Natural killer cell (primary cell): Measurements from ENCODE around the gene RCCD1. TPM values are rescaled to one million over a fixed set of nuclear protein-coding genes. Genes with fewer than 3 reads are reported as not detected.

Experiments
- ATAC-seq, 3 donors: fragments of 150-1000 bp in 2 of 3; fragments of 200-7000 bp in 1 of 3; cut with Tn5 transposase; 1 replicate in 1 of 3; 2 replicates in 2 of 3; pipeline ENCODE4 v1.10.0; 2021; ENCODE audit warnings: mild to moderate bottlenecking in 2 of 3, moderate library complexity in 2 of 3
- DNase-seq, 2 donors: peaks; one replicate each; pipeline versions ENCODE4 v3.0.0 to v3.0.0-alpha.2; 2013 to 2021; ENCODE audit warnings: mixed read lengths in 1 of 2
- H3K27ac ChIP-seq: one replicate; pipeline ENCODE4 v1.5.1; 2013; ENCODE audit warnings: mild to moderate bottlenecking, low read length
- H3K27me3 ChIP-seq: one replicate; pipeline ENCODE4 v1.6.1; 2013; ENCODE audit warnings: low read length; ENCODE audit not compliant: control insufficient read depth, insufficient read depth
- H3K36me3 ChIP-seq: one replicate; pipeline ENCODE4 v1.6.1; 2013; ENCODE audit warnings: low read length; ENCODE audit not compliant: control insufficient read depth, insufficient read depth
- H3K4me1 ChIP-seq: one replicate; pipeline ENCODE4 v1.6.1; 2013; ENCODE audit warnings: low read length; ENCODE audit not compliant: control insufficient read depth, insufficient read depth
- H3K4me3 ChIP-seq: one replicate; pipeline ENCODE4 v1.5.1; 2013; ENCODE audit warnings: low read length
- H3K9me3 ChIP-seq: one replicate; pipeline ENCODE4 v1.6.1; 2013; ENCODE audit warnings: low read length; ENCODE audit not compliant: control insufficient read depth, insufficient read depth
- H3K27ac Mint-ChIP-seq, 2 donors: one replicate each; pipeline ENCODE4 v1.8.0; 2022; ENCODE audit warnings: mild to moderate bottlenecking in 2 of 2, mixed read lengths in 2 of 2, moderate library complexity in 1 of 2
- H3K27me3 Mint-ChIP-seq, 2 donors: one replicate each; pipeline ENCODE4 v1.8.0; 2022; ENCODE audit warnings: low read depth in 2 of 2, mixed read lengths in 2 of 2
- H3K36me3 Mint-ChIP-seq: one replicate; pipeline ENCODE4 v1.8.0; 2022; ENCODE audit warnings: mixed read lengths
- H3K4me1 Mint-ChIP-seq, 2 donors: one replicate each; pipeline ENCODE4 v1.8.0; 2022; ENCODE audit warnings: mixed read lengths in 2 of 2
- H3K4me3 Mint-ChIP-seq: one replicate; pipeline ENCODE4 v1.8.0; 2022; ENCODE audit warnings: mild to moderate bottlenecking, moderate library complexity, mixed read lengths
- H3K9me3 Mint-ChIP-seq, 2 donors: one replicate each; pipeline ENCODE4 v1.8.0; 2022; ENCODE audit warnings: mixed read lengths in 2 of 2
- CTCF ChIP-seq: fragments of 200-600 bp; IDR thresholded peaks from one replicate; pipeline ENCODE4 v1.8.0; 2022; ENCODE audit warnings: antibody characterized with exemption
- WGBS: methylation state at CpG from one replicate; pipeline ENCODE4 v1.1.7; 2013; ENCODE audit warnings: missing lambda C conversion rate; ENCODE audit not compliant: insufficient coverage; 5-methylcytosine and 5-hydroxymethylcytosine counted together
- intact Hi-C: fragments of 100-400 bp; cut with micrococcal nuclease; formaldehyde crosslinking; loops from one replicate; pipeline ENCODE4 v1.14.2; 2022
- total RNA-seq, 4 donors: library from RNA; stranded (reverse); fragments of 120-200 nt in 1 of 4; gene quantifications; one replicate each; pipeline versions ENCODE4 v1.2.3 to v1.2.4, GENCODE V29; 2013 to 2022

The RCCD1 gene
- total RNA-seq, 3 donors from 2014 or later (not counting 1 experiment from before 2014, with no cell fraction given), result 4.2 to 5.4 (median 5.1) TPM

DNA sequence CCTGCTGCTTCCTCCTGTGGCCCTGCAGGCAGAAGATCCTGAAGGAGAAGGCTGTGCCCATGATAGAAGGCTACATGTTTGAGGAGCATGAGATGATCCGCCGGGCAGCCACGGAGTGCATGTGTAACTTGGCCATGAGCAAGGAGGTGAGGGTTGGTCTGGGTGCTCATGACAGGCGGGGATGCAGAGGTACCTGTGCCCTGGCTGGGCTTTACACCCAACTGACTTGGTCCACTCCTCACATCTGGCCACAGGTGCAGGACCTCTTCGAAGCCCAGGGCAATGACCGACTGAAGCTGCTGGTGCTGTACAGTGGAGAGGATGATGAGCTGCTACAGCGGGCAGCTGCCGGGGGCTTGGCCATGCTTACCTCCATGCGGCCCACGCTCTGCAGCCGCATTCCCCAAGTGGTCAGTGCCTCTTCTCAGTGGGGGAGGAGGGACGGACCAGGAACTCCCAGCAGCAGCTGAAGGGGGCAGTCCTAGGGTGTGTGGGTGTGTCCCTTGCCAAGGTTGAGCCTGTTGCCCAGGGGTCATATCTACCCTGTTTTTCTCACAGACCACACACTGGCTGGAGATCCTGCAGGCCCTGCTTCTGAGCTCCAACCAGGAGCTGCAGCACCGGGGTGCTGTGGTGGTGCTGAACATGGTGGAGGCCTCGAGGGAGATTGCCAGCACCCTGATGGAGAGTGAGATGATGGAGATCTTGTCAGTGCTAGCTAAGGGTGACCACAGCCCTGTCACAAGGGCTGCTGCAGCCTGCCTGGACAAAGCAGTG is 1.6 kb upstream of the RCCD1 start:
- Mint-ChIP-seq H3K36me3 (no peaks in the 10 kb centered on the region), H3K9me3 (no peaks in the 10 kb centered on the region), H3K4me1 (peaks cover 0 to 10% of the 10 kb centered on the region in 2 donors), H3K27me3 (no peaks in the 10 kb centered on the region), H3K27ac (peak overlapping the region in 1 of 2 donors; percentile 91), H3K4me3 (peak overlapping the region; percentile 28)
- Histone ChIP-seq H3K4me1 (peaks cover 20% of the 10 kb centered on the region), H3K4me3 (no peak overlapping the region), H3K9me3 (no peaks in the 10 kb centered on the region), H3K36me3 (peaks cover 42% of the 10 kb centered on the region), H3K27me3 (no peaks in the 10 kb centered on the region), H3K27ac (no peak overlapping the region)
- no peak for TF ChIP-seq CTCF
- no peak for ATAC-seq
- DNase-seq, result no peak
- intact Hi-C loops, result no loop called here
- WGBS, result 97% methylated on average over 14 of the region's 14 CpGs

DNA sequence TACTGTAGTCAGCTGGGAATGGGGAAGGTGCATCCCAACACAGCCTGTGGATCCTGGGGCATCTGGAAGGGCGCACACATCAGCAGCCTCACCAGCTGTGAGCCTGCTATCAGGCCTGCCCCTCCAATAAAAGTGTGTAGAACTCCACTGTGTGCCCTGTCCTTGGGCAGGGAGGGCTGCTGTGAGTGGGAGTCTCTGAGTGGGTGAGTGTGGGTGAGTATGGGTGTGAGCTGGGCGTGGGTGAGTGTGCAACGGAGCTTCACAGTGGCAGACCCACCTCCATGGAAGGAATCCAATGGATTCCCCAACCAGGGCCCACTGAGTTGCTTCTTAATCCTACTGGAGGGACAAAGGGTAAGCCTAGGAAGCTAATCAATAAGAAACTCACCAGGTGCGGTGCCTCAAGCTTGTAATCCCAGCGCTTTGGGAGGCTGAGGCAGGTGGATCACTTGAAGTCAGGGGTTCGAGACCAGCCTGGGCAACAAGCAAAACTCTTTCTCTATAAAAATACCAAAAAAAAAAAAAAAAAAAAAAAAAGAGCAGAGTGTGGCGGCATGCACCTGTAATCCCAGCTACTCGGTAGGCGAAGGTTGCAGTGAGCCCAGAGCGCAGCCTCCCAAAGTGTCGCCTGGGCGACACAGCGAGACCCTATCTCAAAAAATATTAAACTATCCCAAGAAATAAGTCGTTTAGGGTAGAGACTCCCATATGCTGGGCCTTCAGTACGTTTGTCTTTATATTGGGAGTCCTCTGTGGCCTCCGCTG is 555 bp upstream of the RCCD1 start:
- 74% methylated on average over 8 of the region's 16 CpGs for WGBS
- Mint-ChIP-seq H3K9me3 (no peaks in the 10 kb centered on the region), H3K4me1 (peaks cover 0 to 10% of the 10 kb centered on the region in 2 donors), H3K27me3 (no peaks in the 10 kb centered on the region), H3K4me3 (peak overlapping the region; percentile 85), H3K27ac (peak overlapping the region; percentile 82 to 91), H3K36me3 (no peaks in the 10 kb centered on the region)
- Histone ChIP-seq H3K4me1 (peaks cover 20% of the 10 kb centered on the region), H3K36me3 (peaks cover 36% of the 10 kb centered on the region), H3K4me3 (peak overlapping the region; percentile 71), H3K27me3 (no peaks in the 10 kb centered on the region), H3K9me3 (no peaks in the 10 kb centered on the region), H3K27ac (peak overlapping the region; percentile 88)
- no peak for ATAC-seq
- no peak for TF ChIP-seq CTCF
- intact Hi-C loops, result loop anchor here (2.0 kb wide), 1 partner anchor 19 kb away; the partner anchor contains the start of gene UNC45A
- no peak for DNase-seq

DNA sequence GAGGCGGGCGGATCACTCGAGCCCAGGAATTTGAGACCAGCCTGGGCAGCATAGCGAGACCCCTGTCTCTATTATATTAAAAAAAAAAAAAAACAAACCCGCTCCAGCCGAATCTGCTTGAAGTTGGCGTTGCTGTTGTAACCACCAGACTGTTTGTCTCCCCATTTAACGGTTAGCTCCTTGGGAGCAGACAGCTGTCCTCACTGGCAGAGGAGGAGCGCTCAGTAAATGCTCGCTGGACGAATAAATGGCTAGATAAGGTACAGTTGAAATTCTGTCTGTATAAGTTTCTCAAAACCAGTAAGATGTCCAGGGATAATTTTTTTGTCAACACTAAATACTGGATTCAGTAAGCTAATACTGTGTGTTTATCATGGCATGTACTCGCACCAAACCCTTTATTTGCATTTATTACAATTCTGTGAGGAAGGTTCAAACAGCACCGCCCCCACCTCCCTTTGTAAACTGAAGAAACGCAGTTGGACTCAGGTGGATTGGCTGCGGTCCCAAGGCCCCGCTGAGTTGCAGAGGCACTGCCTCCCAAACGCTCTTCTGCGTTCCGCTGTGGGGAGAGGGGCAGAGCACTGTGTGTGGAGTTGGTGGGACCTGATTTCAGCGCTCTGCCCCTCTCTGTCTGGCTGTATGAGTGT is 1.1 kb downstream of the RCCD1 start:
- WGBS, result 83% methylated on average over 20 of the region's 20 CpGs

More for the DNA sequence above, 1.1 kb downstream of the RCCD1 start:
- H3K9me3 ChIP-seq, result no peaks in the 10 kb centered on the region
- Mint-ChIP-seq H3K27me3 (no peaks in the 10 kb centered on the region), H3K4me1 (peaks cover 0 to 10% of the 10 kb centered on the region in 2 donors), H3K27ac (peak overlapping the region; percentile 82 to 91), H3K9me3 (no peaks in the 10 kb centered on the region), H3K4me3 (peak overlapping the region; percentile 85), H3K36me3 (no peaks in the 10 kb centered on the region)
- DNase-seq (no peak), ATAC-seq (no peak)
- intact Hi-C loops, result loop anchor here (1.0 to 2.0 kb wide), 3 partner anchors 21 to 316 kb away; partner anchors contain the start of gene UNC45A
- H3K36me3 ChIP-seq, result peaks cover 29% of the 10 kb centered on the region
- H3K4me1 ChIP-seq, result peaks cover 20% of the 10 kb centered on the region
- no peaks in the 10 kb centered on the region for H3K27me3 ChIP-seq
- H3K4me3 ChIP-seq, result peak overlapping the region; percentile 71
- no peak overlapping the region for H3K27ac ChIP-seq
- TF ChIP-seq CTCF, result no peak
